CD1c-positive myeloid dendritic cell (primary cell): ENCODE measurements around the gene AOPEP.
"Not testable (repeated sequence)": the region's sequence is repeated elsewhere in the genome, so short reads cannot be mapped to it uniquely, and the experiment has no call there.

Source experiments
- DNase-seq: peaks from one replicate; pipeline ENCODE4 v3.0.0-alpha.2; 2016; ENCODE audit errors: extremely low spot score

Gene AOPEP

DNA sequence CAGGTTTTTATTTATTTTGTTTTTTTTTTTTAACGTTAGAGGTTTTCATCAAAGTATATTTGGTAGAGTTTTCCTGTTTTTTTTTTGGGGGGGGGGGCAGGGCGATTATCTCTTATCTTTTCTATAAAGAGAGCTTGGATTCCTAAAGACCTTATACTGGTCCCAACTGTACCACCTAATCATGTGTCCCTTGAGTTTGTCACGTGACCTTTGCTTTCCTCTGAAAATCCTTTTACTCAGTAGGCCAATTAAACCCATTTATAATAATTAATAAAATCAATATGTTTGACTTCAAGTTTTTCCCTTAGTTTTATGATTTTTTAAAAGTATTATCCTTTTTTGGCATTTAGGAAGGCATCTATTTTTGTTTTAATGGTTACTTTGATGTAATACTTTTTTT is 286.4 kb downstream of the AOPEP start:
- no peak for DNase-seq

DNA sequence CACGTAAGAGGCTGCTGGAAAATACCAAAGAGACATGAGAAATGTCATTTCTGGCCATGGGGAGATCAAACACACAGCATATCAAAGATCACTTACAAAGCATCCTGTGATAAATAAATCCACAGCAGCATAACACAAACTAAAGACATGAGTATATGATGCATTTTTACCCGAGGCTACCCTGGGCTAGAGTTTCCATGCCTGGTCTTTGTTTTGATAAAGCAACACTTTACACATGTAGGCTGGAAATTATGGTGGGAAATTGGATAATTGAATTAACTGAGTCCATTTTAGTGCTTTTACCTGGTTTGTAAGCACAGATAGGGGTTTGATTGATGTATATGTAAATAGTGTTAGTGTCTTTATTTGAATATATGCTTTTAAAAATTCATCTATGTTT is 288.4 kb downstream of the AOPEP start:
- DNase-seq, result no peak

DNA sequence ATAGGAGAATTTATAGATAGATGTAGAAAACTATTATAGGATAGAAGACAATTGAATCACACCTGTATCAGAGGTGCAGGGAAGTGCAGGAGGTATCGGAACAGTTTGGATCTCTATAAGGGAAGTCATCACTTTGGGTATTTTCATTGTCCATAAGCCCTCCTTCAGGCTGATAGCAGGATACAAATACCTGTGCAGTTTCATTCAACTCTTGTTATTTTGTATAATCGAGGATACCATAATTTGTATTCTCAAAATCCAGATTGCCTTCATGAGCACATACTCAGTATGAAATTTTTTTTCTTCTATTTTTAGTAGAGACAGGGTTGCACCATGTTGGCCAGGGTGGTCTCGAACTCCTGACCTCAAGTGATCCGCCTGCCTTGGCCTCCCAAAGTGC is 289.1 kb downstream of the AOPEP start:
- DNase-seq, result no peak

DNA sequence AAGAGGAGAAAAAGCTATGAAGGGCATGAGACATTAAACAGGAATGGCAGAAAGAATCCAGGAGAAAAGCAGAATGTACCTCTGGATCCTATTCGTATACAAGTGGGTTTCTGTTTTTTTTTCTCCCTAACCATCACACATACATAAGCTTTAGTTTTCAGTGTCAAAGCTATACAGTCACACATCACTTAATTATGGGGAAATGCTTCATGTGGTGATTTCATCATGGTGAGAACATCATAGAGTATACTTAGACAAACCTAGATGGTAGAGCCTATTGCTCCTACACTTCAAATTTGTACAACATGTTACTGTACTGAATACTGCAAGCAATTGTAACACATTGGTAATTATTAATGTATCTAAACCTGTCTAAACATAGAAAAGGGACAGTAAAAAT is 290.6 kb downstream of the AOPEP start:
- DNase-seq, result no peak

DNA sequence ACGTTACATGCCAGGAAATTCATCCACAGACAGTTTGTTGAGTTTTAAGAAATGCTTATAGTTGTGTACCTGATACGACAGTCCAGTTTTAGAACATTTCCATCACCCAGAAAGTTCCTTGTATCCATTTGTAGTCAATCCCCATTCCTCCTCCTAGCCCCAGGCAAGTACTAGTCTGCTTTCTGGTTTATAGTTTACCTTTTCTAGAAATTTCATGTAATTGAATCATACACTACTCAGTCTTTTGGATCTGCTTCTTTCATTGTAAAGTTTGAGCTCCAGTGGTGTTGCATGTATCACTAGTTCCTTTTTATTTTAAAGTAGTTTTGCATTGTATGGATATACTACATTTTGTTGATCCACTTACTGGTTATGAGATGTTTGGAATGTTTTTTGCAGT is 291.2 kb downstream of the AOPEP start:
- no peak for DNase-seq

DNA sequence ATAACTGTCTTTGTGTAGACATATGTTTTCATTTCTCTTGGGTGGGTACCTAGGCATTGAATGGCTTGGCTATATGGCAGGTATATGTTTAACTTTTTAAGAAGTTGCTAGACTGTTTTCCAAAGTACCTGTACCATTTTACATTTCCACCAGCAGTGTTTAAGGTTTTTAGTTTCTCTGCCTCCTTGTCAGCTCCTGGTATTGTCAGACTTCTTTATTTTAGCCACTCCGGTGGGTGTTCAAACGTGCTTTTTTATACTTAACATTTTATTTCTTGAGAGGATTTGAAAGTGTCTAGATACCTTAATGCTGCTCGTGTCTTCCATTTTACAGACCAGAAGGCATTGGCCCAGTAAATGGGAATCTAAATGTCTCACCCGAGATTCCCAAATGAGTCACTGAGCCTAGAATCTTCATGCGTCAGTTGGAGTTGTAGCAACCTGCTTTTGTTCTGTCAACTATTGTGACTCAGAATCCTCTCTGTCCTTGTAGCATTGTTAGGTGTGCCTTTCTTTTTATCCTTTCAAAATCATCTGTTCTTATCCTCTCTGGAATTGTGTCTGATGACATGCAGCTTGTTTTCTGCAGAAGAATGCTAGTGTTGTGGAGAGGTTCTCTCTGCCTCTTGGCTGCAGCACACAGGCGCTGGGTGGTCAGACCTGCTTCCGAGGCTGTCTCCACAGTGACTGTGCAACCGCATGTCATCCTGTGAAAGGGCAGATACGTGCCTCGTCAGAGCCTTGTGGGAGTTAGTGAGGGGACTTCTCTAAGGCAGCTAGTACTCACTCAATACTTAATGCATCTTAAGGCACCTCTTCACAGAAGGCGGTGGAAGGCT is 291.8 kb downstream of the AOPEP start:
- no peak for DNase-seq

DNA sequence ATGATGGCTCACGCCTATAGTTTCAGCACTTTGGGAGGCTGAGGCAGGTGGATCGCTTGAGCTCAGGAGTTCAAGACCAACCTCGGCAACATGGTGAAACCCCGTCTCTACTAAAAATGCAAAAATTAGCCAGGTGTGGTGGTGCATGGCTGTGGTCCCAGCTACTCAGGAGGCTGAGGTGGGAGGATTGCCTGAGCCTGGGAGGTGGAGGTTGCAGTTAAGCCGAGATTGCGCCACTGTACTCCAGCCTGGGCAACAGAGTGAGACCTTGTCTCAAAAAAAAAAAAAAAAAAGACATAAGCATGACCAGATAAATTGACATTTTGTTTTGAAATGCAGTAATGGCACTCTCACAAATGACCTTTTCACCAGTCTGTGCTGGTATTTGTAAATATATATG is 294.1 kb downstream of the AOPEP start:
- DNase-seq, result not testable (repeated sequence)

DNA sequence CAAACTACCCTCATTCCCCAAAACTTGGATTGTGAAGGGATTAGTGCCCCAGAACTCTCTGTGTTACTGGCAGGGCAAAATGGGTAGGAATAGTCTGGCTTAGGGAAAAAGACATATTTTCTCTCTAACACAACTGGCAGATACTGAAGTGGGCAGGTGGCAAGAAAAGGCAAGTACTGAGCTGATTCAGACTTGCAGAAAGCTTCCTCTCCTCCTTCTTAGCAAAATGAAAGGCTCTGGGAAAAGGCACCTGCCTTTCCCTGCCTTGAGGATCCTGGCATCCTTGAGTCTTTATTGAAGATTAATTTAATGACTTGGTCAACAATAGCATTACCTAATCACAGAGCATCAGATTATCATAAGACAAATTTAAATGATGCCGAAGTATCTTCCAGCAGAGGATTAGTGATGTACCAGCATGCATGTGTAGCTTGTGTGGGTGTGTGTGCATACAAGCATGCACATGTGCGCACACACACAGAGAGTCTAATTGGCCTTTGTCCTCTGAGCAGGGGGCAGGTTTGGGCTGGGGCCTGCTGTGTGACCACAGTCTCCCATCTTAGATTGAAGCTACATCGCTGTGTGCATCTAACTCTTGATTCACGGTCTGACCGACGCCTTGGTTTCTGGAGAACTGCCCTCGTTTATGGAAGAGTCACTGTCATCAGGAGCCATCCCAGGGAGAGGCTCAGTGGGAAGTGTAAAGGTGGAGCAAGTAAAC is 294.8 kb downstream of the AOPEP start:
- no peak for DNase-seq

DNA sequence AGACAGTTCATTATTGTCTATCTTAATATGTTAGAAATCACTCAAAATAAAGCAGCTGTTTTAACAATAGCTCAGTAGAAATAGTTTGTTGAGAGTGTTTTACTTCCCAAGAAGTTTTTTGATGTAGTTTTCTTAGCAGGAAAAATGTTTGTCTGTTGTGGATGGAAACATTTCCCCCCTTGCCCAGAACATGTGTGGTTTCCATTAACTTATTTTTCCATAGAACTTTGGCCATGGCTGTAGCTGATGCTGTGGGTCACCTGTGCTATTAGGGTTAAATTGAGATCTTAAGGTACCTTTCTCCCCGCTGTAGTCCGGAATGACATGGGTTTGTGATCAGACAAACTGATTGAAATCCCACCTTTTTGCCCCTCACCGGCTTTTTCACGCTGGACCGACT is 296.2 kb downstream of the AOPEP start:
- DNase-seq, result no peak

DNA sequence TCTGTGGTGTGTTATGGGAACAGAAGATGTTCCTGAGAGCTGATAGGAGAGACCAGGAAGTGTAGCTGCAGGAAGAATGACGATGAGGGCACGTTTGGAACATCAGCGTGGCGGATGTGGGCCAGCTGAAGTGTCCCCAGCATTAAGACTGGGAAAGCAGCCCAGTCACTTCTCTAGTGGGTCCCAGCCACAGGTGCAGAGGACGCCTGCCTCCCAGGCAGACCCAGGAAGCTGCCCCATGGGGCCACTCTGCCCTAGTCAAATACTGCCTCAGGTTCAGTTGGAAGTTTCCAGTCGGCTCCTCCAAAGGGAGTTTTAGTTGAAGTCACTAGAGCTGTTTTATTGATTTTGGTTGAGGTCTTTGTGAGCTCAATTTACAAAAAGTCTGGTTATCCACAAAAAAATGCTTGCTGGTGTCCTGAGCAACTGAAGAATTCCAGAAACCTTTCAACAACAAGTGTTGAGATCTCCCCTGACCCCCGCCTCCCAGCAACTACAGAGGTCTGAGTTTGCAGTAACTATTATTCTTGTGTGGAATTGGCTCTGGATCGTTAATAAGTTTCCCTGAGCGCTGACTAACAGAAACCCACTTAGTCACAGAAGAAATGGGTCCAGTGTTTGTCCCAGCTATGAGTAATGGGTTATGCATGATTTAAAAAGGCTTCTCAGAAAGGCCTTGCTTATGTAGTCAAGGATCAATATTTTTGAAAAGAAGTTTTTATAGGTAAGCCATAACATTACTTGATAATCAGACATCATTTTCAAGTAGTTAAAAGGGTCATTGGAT is 296.9 kb downstream of the AOPEP start:
- DNase-seq, result no peak

DNA sequence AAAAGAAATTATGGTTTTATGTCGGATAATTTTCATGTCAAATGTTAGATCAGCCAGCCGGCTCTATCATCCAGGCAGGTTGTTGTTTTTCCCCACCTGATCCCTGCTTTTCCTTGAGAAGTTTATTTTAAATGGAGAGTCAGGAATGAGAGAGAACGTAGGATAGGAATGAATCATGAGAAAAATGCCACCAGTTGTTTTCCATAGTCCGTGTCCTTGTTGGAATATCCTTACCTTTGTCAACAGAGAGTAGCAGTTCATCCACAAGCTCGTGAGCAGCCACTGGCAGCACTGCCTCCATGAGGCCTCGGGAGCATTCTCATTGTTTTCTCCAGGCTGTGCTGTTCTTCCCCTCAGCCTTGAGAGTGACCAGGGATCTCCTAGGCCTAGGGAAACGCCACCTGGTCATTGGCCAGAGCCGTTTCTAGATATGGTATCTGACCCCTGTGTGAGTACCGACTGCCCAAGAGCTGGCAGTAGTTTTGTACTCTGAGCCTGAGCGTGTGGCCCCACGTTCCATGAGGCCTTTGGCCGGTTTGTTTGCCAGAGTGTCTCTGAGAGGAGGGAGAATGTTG is 297.7 kb downstream of the AOPEP start:
- DNase-seq, result no peak

DNA sequence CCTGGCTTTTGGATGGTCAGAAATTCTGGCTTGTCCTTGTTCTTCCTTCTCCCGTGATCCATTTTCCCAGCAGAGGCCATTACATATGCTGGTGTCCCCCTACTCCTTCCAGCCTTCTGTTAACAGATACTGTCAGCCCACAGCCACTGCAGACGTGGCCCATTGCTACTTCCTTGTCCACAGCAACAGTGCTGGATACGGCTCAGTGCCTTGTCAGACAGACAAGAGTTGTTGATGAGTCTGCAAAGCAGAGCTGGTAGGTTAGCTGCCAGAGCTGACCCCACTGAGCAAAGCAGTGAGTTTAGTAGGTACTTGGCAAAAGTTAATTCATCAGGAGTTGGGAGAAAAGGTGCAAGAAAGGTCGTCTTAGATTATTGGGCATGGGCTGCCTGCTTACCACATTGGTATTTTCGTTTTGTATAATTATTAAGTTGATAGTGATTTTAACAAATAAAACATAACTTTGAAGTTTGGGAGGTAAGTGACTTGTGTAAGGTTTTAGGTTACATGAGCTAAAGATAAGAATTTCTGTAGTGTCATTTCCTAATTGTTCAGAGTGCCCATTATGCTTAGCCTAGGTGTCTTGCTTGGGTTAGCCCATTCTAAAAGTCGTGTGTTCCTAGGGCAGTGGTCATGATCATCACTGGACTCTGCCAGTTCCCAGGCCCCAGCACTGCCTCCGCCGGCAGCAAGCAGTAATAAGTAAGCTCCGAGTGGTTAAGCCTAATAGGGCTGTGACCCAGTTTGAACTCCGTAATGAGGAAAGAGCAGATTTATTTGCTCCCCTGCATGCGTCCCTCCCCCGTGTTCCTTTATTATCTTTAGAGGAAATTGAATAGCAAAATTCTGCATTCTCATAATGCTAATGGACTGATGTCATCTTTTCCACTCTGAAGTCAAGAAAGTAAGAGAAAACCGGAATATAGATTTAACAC is 299.0 kb downstream of the AOPEP start:
- DNase-seq, result no peak

DNA sequence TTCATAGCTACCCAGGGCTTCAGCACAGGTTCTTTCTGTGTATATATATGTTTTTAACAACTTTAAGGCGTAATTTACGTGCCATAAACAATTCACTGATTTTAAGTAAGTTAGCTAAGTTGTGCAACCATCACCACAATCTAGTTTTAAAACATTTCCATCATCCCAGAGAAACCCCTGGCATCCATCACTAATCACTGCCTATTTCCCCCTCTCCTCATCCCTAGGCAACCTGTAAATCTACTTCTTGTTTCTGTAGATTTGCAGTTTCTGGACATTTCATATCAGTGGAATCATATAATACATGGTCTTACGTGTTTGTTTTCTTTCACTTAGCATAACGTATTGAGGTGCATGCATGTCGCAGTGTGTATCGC is 299.6 kb downstream of the AOPEP start:
- DNase-seq, result no peak

DNA sequence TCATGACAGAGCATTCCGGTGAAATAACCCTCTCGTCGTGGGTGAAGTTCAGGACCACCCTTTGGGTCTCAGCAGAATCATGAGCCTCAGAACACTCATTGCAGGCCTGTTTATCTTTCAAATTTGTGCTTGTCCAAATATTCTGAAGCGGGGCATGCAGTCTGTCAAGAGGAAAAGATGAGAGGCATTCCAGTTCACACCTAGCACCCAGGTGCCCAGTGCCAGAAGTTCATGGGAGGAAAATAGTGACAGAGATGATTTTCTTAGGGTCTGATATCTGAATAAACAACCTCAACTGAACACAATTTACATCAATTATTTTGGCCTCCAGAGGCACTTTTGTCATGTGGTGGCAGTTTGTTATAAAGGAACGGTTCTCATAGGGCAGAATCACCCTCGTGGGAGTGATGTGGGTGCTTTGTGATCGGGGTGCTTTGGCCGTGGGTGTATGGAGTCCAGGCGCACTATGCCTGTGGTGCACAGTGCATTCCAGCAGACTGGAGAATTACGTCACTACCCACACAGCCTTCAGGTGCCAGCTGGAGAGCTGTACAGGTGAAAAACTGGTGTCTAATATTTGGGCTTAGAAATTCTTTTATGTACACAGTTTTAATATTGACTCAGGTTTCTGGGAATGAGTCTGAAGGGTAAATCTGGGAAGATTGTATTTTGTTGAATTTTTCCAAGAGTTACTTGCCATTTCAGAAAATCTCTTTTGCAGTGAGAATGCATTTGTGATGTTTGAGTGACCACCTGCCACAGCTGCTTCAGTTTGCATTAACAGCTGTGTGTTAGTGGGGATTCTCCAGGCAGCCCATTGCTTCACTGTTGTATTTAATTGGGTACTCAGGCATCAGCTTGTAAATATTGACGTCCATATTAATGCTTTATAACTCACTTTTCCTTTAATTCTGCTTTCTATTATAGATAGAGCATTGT is 301.7 kb downstream of the AOPEP start:
- no peak for DNase-seq

DNA sequence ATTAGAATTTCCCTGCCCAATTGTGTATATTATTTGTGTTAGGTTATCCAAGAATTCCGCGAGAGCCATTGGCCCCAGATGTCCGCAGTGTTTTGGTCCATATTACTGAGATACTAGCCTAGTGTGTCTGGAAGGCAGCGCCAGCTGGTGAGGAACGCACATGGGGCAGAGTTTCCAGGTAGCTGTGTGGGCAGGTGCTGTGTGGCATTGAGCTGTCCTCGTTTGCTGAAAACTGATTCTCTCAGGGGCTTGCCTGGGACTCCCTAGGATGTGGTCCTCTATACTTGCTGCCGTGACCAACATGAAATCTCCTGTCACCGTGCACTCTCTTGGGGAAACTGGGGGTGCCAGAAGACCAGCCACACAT is 302.3 kb downstream of the AOPEP start:
- no peak for DNase-seq

DNA sequence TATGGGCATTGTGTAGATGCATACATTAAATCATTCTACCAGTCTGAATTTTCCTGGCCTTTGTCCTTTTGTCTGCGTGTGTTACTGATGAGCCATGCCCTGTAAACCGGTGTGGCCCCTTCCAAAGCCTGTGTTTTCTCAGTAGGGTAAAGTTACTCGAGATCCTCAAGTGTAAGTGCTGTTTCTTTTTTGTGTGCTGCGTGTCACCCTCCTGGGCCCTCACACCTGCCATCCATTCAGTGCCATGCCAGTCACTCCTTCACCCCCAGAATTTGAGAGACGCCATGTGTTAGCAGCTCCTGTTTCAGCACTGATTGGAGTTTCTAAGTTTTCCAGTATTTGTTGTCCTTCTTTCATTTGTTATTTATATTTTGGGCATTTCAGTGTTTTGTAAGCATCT is 302.8 kb downstream of the AOPEP start:
- no peak for DNase-seq

DNA sequence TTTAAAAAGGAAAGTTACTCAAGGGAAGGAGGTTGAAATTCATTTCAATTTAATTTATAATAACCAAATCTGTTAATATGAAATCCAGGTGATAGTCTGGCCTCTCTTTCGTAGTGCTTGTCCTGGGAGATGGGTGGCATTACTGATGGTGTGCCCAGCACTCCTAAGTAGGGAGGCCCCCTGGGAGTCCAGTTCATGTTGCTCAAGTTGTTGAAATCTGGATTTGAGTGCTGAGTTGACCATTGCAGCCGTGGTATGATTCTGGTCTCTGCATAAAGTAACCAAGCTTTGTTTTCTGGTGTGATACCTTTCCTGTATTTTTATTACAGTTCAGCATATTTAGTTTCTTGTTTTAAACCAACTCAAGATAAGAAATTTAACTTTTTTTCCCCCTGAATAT is 303.2 kb downstream of the AOPEP start:
- no peak for DNase-seq

DNA sequence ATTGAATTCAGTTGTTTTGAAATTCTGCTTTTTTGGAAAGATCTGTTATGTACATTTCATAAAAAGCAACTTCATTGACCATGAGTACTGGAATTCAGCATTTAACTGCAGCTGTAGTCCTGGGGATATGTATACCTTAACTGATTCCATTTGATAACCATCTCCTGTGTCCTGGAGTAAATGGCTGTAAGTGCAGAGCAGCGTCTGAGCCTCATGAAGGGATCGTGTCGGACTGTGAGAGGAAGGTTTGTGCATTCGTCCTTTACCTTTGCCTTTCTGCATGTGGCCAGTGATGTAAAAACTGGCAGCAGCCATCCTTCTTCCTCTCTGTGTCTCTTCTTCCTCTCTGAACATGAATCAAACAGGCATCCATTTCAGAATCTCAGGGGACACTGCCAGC is 303.8 kb downstream of the AOPEP start:
- no peak for DNase-seq

DNA sequence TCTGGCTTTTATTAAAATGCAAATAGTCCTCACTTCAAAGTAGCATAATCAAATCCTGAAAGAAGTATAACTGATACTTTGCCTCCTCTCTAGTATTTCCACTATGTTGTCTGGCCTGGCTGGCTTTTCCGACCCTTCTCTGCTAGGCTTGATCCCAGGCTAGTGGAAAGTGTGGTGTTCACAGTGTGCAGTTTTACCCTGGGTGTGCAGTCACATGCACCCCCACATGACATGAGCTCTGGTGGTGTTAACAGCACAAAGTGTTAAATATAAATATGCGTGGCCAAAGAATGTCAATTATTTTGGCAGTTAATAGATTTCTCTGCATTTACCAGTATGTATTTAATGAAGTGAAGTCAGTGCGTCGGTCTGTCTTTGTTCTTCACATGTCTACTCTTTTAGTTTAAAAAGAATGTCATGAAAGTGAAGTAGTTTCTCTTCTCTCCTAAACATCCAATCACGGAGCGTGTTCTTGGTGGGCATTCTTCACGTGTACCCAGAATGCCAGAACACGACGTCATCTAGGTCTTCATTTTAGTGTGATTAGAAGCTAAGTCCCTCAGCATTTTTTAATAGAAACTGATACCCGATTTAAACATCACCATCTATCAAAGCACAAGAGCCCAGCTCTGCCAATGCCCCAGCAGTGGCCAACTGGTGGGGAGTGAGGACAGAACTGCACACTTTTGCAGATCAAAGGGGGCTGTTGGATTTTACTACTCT is 304.6 kb downstream of the AOPEP start:
- no peak for DNase-seq
